ENCODE measurements around the gene AOPEP.

DNA sequence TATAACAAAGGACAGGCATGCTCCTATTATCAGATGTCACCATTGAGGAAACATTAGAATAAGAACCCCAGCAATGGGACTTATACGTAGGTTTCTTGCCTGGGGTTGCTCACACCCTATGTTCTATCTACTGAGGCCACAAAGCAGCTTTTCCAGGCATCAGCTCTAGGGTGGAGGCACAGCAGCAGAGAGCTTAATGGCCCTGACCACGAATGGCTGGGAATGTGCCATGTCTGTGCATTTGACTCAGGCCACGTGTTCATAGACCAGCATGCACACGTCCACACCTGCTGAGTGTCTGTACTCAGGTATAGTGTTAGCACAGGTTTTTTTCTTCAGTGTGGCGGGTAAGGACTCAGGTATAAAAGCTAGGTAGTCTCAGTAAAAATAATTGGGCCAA is 129.4 kb downstream of the AOPEP start:
- TF ChIP-seq, protein P1, sequence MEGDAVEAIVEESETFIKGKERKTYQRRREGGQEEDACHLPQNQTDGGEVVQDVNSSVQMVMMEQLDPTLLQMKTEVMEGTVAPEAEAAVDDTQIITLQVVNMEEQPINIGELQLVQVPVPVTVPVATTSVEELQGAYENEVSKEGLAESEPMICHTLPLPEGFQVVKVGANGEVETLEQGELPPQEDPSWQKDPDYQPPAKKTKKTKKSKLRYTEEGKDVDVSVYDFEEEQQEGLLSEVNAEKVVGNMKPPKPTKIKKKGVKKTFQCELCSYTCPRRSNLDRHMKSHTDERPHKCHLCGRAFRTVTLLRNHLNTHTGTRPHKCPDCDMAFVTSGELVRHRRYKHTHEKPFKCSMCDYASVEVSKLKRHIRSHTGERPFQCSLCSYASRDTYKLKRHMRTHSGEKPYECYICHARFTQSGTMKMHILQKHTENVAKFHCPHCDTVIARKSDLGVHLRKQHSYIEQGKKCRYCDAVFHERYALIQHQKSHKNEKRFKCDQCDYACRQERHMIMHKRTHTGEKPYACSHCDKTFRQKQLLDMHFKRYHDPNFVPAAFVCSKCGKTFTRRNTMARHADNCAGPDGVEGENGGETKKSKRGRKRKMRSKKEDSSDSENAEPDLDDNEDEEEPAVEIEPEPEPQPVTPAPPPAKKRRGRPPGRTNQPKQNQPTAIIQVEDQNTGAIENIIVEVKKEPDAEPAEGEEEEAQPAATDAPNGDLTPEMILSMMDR (conservative IDR thresholded peaks at IDR 0.05; ENCODE audit: low read length) = no peak
- no peak for TF ChIP-seq EZH2phosphoT487 (IDR thresholded peaks at IDR 0.05; ENCODE audit: borderline replicate concordance)
